Stimulated activated effector memory CD8-positive, alpha-beta T cell treated with anti-CD3 and anti-CD28 coated beads, Interleukin-12 subunit alpha, Interleukin-12 subunit beta, amount 100 ng/mL, for 72 hours (primary cell): Measurements from ENCODE around the gene CACNG5.

Experiments used
- ATAC-seq: fragments of 150-1000 bp; cut with Tn5 transposase; 2 replicates; pipeline ENCODE4 v1.10.0; 2021
- DNase-seq, 2 donors: peaks; one replicate each; pipeline ENCODE4 v3.0.0; 2021 to 2022; ENCODE audit warnings: low spot score in 2 of 2
- H3K27ac Mint-ChIP-seq: one replicate; pipeline ENCODE4 v1.8.0; 2022; ENCODE audit warnings: mild to moderate bottlenecking, mixed read lengths
- H3K36me3 Mint-ChIP-seq: one replicate; pipeline ENCODE4 v1.8.0; 2022; ENCODE audit warnings: mild to moderate bottlenecking, mixed read lengths
- H3K4me1 Mint-ChIP-seq: one replicate; pipeline ENCODE4 v1.8.0; 2022; ENCODE audit warnings: mixed read lengths
- H3K4me3 Mint-ChIP-seq: one replicate; pipeline ENCODE4 v1.8.0; 2022; ENCODE audit warnings: mild to moderate bottlenecking, mixed read lengths
- H3K9me3 Mint-ChIP-seq: one replicate; pipeline ENCODE4 v1.8.0; 2022; ENCODE audit warnings: mixed read lengths

Gene CACNG5

DNA sequence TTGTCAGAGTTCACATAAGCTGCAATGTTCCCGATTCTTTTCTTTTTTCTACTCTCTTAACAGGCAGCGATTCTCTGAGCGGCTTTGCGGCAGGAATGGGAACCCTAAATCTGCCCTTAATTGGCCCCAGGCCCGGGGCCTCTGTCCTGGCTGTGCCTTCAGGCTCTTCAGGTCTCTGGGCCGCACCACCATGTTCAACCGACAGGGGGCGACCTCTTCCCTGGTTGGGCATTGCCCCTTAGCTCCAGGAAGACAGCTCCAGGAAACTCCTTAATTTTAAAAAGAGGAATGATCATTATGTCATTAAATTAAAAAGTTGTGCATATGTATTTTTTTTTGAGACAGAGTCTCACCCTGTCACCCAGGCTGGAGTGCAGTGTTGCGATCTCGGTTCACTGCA lies 20.3 kb downstream of the CACNG5 start:
- peaks cover 3% of the 10 kb centered on the region for H3K9me3 Mint-ChIP-seq
- DNase-seq, result peak; percentile 35 to 71
- H3K27ac Mint-ChIP-seq, result no peak overlapping the region
- H3K36me3 Mint-ChIP-seq, result no peaks in the 10 kb centered on the region
- no peak for ATAC-seq
- H3K4me3 Mint-ChIP-seq, result no peak overlapping the region
- no peaks in the 10 kb centered on the region for H3K4me1 Mint-ChIP-seq

DNA sequence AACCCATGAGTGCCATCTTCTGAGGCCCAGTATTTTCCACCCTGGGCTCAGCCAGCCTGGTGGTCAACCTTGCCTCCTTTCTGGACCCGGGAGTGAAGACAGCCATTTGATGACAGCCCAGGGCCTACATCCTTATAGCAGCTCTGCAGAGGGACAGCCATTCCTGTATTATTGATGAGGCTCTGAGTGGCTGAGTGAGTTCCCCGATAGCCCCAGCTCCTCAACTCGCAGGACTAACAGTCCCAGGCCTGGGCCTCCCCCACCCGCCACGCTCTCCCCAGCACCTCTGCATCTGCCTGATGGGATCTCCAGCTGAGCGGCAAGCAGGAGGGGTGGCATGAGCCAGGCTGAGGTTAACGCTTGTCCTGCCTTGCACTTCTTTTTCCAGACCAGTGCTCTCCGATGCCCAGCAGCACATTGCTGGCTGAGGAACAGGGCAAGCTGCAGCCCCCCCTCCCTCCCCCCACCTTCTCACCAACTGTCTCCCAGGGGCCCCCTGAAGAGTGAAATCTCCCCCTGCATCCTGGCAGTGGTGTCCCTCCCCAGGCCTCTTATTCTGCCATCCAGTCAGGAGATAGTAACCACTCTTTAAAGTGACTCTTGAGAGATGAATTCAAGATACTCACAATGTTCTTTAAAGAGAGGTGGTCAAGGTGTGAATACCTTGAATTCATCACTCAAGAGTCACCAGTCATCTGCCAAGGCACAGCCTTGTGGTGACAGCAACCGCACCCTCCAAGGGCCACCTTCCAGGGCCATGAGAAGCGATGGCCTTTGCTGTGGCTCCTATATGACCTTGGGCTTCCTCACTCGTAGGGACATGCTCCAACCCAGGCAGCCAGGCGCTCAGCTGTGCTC lies 23.5 kb downstream of the CACNG5 start:
- DNase-seq (no peak), ATAC-seq (peak; percentile 24)
- no peak overlapping the region for H3K4me3 Mint-ChIP-seq
- H3K36me3 Mint-ChIP-seq, result no peaks in the 10 kb centered on the region
- H3K27ac Mint-ChIP-seq, result no peak overlapping the region
- no peaks in the 10 kb centered on the region for H3K4me1 Mint-ChIP-seq
- peaks cover 3% of the 10 kb centered on the region for H3K9me3 Mint-ChIP-seq

DNA sequence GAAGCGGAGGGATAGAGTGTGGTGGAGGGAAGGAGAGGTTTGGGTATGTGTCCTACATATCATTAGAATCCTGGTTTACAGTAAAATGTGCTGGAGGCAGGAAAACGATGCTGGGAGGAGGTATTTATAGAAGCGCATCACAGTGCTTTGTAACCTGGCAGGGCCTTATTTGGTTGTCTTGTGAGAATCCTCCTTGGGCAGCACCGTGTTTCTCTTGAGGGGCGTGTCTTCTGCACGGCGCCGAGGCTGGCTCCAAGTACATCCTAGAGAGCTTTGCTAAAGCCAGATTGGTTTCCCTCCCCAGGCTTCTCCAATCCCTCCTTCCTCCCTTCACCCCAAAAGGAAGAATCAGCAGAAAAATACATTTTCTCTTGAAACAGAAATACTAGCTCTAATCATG lies 24.4 kb downstream of the CACNG5 start:
- ATAC-seq, result no peak
- Mint-ChIP-seq H3K4me3 (no peak overlapping the region), H3K36me3 (no peaks in the 10 kb centered on the region), H3K9me3 (peaks cover 3% of the 10 kb centered on the region), H3K27ac (no peak overlapping the region), H3K4me1 (no peaks in the 10 kb centered on the region)
- DNase-seq, result no peak

DNA sequence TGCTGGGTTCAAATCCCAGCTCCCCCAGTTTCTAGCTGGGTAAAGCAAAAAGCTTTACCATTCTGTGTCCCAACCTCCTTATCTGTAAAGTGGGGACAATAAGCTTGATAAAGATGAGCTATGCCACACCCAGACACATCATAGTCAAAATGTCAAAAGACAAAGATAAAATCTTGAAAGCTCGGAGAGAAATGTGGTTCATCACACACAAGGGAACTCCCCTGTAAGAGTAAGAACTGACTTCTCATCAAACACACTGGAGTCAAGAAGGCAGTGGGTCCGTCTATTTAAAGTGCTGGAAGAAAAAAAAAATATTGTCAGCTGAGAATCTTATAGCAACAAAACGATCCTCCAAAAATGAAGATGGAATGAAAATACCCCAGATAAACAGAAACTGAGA lies 25.3 kb downstream of the CACNG5 start:
- ATAC-seq, result peak; percentile 66
- Mint-ChIP-seq H3K4me1 (no peaks in the 10 kb centered on the region), H3K27ac (no peak overlapping the region), H3K4me3 (no peak overlapping the region), H3K36me3 (no peaks in the 10 kb centered on the region), H3K9me3 (no peaks in the 10 kb centered on the region)
- DNase-seq, result no peak

DNA sequence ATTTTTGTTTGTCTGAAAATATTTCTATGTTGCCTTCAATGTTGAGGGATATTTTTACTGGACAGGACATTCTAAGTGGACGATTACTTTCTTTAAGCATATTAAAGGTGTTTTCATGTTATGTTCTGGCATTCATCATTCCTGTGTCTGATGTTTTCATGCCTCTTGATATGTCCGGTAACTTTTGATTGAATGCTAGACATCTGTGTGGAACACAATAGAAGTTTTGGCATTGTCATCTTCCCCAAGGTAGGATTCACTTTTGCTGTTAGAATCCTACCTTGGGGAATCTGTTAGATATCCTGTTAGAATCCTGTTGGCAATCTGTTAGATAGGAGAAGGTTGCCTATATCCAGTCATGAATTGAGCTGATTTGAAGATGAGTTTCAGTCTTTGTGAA lies 28.9 kb downstream of the CACNG5 start:
- no peaks in the 10 kb centered on the region for H3K4me1 Mint-ChIP-seq
- ATAC-seq (no peak), DNase-seq (no peak)
- H3K36me3 Mint-ChIP-seq, result no peaks in the 10 kb centered on the region
- H3K9me3 Mint-ChIP-seq, result no peaks in the 10 kb centered on the region
- no peak overlapping the region for H3K27ac Mint-ChIP-seq
- no peak overlapping the region for H3K4me3 Mint-ChIP-seq

DNA sequence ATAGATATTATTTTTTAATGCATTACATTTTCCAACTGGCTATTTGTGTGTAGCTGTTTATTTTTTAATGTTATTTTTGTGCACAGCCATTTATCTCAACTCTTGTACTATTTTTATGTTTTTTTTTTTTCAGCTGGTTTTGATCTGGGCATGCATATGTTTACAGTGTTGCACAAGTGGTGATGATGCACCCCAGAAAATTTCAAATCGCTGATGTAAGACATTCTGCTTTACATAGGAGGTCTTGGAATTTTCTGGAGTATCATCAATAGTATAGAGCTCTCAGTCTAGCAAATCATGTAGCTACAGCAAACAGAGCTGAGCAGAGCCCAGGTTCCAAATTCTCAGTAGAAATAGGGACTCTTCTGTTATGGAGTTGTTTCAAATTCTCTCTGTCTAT lies 30.2 kb downstream of the CACNG5 start:
- ATAC-seq (no peak), DNase-seq (no peak)
- Mint-ChIP-seq H3K4me3 (no peak overlapping the region), H3K9me3 (no peaks in the 10 kb centered on the region), H3K27ac (no peak overlapping the region), H3K4me1 (no peaks in the 10 kb centered on the region), H3K36me3 (no peaks in the 10 kb centered on the region)

DNA sequence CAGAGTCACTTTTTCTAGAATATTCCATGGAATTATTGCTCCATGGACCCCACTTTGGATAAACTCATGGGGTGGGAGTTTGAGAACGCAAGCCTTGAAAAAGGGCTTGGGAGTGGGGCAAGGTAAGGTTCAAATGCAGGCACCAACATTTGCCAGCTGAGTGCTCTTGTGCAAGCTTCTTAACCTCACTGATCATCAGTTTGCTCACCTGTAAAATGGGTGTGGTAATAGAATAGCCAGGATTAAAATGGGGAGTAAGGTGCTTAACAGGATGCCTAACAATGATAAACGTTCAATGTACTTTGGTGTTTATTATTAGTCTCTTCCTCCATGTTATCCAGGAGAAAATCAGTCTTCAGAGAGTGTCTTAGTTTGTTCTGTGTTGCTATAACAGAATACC lies 39.0 kb downstream of the CACNG5 start:
- Mint-ChIP-seq H3K36me3 (no peaks in the 10 kb centered on the region), H3K4me3 (no peak overlapping the region), H3K9me3 (no peaks in the 10 kb centered on the region), H3K4me1 (no peaks in the 10 kb centered on the region), H3K27ac (no peak overlapping the region)
- ATAC-seq (no peak), DNase-seq (no peak)

DNA sequence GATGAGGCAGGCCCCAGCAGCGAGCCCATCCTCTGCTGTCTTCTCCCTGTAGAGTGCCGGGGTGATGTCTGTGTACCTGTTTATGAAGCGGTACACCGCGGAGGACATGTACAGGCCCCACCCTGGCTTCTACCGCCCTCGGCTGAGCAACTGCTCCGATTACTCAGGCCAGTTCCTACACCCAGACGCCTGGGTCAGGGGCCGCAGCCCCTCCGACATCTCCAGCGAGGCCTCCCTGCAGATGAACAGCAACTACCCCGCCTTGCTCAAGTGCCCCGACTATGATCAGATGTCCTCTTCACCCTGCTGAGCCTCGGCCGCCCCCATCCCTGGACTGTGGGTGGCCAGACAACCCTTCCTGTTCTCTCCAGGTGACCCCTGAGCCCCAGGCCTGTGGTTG lies 50.0 kb downstream of the CACNG5 start:
- Mint-ChIP-seq H3K4me3 (no peak overlapping the region), H3K4me1 (no peaks in the 10 kb centered on the region), H3K36me3 (no peaks in the 10 kb centered on the region), H3K9me3 (peaks cover 9% of the 10 kb centered on the region), H3K27ac (peak overlapping the region; percentile 60)
- no peak for DNase-seq
- no peak for ATAC-seq

DNA sequence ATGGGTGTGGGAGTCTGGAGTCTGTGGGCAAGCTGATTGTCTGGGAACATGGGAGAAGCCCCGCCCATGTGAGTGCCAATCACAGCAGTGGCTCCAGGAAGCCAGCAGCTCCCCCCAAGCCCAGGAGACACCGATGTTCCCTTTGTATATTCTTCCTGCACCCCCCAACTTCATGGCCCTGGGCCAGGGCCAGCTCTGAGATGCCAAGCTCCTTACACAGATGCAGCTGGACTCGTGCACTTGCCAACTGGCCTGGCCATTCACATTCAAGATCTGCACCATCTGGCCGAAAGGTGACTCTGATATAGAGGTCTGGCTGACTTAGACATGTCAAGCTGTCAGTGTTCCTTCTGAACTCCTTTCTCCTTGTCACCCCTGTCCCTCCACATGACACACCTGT lies 50.5 kb downstream of the CACNG5 start:
- Mint-ChIP-seq H3K27ac (peak overlapping the region; percentile 60), H3K4me1 (no peaks in the 10 kb centered on the region)

DNA sequence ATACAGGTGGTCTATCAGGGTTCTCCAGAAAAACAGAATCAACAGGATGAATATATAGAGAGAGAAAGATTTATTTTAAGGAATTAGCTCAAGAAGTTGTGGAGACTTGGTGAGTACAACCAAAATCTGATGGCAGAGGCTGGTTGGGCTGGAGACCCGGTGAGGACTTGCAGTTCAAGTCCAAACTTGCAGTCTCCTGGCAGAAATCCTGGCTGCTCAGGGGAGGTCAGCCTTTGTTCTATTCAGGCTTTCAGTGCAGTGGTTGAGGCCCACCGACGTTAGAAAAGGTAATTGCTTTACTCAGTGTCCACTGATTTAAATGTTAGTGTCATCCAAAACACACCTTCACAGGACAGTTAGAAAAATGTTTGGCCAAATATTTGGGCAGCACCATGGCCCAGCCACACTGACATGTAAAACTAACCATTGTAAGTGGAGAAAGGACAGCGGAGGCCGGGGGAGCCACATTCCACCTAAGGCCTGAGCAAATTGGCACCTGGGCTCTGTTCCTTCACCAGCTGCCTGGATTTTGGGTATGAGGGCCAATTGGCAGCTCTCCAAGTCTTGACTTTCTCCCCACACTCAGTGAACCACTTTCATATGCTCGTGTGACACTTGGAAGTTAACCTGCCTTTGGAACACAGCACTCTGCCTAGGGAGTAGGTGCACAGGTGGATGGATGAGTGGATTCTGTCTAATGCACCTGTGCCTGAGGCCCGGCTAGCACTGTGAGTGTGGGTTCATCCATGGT lies 54.7 kb downstream of the CACNG5 start:
- no peaks in the 10 kb centered on the region for H3K36me3 Mint-ChIP-seq
- no peaks in the 10 kb centered on the region for H3K9me3 Mint-ChIP-seq
- DNase-seq (no peak), ATAC-seq (no peak)
- no peak overlapping the region for H3K27ac Mint-ChIP-seq
- H3K4me3 Mint-ChIP-seq, result no peak overlapping the region
- H3K4me1 Mint-ChIP-seq, result no peaks in the 10 kb centered on the region

More for the DNA sequence above, 50.5 kb downstream of the CACNG5 start:
- no peak overlapping the region for H3K4me3 Mint-ChIP-seq
- no peaks in the 10 kb centered on the region for H3K36me3 Mint-ChIP-seq
- ATAC-seq, result no peak
- no peak for DNase-seq
- H3K9me3 Mint-ChIP-seq, result peaks cover 9% of the 10 kb centered on the region

DNA sequence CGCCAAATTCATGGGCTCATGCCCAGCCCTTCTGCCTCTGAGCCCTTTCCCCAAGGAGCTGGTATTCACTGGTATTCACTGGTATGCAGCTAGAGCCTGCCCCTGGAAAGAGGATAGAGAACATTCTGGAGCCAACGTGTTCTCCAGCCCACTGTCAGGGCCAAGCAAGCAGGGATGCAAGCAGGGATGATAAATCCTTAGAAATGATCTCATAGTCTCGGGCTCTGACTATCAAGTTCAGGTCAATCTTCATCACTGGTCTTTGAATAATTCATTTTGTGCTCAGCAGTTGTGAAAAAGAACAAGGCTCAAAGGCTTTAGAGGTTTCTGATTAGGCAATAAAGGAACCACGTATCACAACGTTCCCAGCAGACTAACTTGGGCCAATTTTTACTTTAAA lies 57.3 kb downstream of the CACNG5 start:
- Mint-ChIP-seq H3K4me3 (no peak overlapping the region), H3K4me1 (no peaks in the 10 kb centered on the region), H3K27ac (no peak overlapping the region), H3K9me3 (no peaks in the 10 kb centered on the region), H3K36me3 (no peaks in the 10 kb centered on the region)
- ATAC-seq, result no peak
- no peak for DNase-seq

DNA sequence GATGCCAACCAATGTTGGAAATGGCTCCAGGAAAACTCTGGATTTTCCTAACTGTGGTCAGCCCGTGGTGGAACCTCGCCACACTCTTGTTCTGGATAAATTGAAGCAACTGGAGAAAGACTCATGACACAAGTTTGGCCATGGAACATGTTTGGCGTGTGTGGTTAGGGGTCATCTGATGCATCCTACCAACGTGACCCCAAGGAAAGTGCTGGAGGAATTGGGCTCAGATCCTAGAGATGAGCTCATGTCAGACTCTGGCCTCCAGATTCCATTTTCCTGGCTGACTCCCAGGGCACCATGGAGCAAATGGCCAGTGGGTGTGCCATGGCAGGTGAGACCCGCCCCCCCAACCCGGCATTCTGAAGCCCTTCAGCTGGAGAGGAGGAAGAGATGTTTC lies 58.5 kb downstream of the CACNG5 start:
- Mint-ChIP-seq H3K36me3 (no peaks in the 10 kb centered on the region), H3K4me1 (no peaks in the 10 kb centered on the region), H3K9me3 (no peaks in the 10 kb centered on the region), H3K27ac (no peak overlapping the region), H3K4me3 (no peak overlapping the region)
- no peak for ATAC-seq
- no peak for DNase-seq

DNA sequence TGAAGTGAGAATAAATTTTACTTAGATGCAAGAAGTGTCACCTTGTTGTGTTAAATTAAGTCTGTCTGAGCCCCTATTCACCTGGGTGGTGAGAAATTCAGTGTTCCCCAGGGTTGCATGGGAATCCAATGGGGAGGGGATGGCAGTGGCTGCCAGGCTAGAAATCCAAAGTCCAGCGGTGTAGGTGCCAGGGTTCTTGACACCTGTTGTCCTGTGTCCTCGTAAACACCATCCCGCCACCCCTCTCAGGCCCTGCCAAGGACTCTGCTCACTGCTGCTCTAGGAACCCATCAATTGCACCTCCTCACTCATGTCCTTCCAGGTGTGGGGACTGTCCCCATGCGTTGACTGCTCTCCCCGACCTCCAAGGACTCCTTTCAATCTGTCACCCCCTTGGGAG lies 58.9 kb downstream of the CACNG5 start:
- Mint-ChIP-seq H3K27ac (no peak overlapping the region), H3K9me3 (no peaks in the 10 kb centered on the region), H3K36me3 (no peaks in the 10 kb centered on the region), H3K4me1 (no peaks in the 10 kb centered on the region), H3K4me3 (no peak overlapping the region)
- DNase-seq (no peak), ATAC-seq (no peak)

DNA sequence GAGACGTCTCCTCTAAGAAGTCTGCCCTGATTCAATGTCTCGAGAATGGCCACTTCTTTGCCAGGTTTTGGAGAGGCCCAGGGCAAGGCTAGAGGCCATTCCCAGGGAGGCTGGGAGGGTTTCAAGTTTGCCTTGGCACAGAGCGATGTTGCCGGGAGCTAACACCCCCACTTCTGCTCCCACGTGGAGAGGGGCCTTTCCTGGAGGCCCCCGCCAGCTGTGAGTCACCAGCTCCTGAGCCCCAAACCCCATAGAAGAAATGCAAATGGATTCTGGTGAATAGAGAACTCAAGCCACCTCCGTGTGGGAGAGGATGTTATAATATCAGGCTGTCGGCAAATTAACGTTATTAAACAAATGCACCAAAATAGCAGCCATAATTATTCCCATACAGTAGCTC lies 62.2 kb downstream of the CACNG5 start:
- no peak for ATAC-seq
- Mint-ChIP-seq H3K27ac (no peak overlapping the region), H3K36me3 (no peaks in the 10 kb centered on the region), H3K9me3 (no peaks in the 10 kb centered on the region), H3K4me1 (no peaks in the 10 kb centered on the region), H3K4me3 (no peak overlapping the region)
- no peak for DNase-seq

DNA sequence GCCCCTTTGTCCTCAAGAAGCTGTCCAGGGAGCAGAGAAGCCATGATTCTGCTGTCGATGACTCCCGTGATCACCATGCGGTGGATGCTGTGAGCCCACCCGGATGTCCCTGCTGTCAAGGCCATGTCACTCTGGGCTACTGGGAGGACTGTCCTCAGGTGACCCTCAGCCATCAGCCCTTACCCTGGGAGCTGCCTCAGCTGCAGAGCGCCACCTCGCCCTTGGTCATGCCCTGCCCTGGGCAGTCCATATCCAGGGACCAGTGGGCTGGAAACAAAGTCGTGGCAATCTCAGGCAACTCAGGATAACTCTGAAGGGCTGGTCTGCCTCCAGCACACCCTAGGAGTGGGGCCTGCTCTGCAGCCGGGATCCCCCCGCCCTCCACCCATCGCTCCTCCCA lies 63.6 kb downstream of the CACNG5 start:
- ATAC-seq, result no peak

More for the DNA sequence above, 63.6 kb downstream of the CACNG5 start:
- H3K27ac Mint-ChIP-seq, result no peak overlapping the region
- H3K4me1 Mint-ChIP-seq, result no peaks in the 10 kb centered on the region
- H3K9me3 Mint-ChIP-seq, result no peaks in the 10 kb centered on the region
- no peak for DNase-seq
- H3K4me3 Mint-ChIP-seq, result no peak overlapping the region
- H3K36me3 Mint-ChIP-seq, result no peaks in the 10 kb centered on the region
